AG09319 (cell line): ENCODE data around the gene ZNF525.
"Not testable (repeated sequence)": the region's sequence is repeated elsewhere in the genome, so short reads cannot be mapped to it uniquely, and the experiment has no call there.

Experiments
- DNase-seq: peaks from one replicate; pipeline ENCODE4 v3.0.0-alpha.2; 2010; ENCODE audit warnings: low read depth; ENCODE audit errors: extremely low read depth
- TF ChIP-seq, protein P1 (sequence below): IDR thresholded peaks from 2 replicates; pipeline ENCODE4 v1.5.1; 2011; ENCODE audit warnings: low read depth, mild to moderate bottlenecking, inconsistent platforms, low read length, moderate library complexity

The ZNF525 gene

DNA sequence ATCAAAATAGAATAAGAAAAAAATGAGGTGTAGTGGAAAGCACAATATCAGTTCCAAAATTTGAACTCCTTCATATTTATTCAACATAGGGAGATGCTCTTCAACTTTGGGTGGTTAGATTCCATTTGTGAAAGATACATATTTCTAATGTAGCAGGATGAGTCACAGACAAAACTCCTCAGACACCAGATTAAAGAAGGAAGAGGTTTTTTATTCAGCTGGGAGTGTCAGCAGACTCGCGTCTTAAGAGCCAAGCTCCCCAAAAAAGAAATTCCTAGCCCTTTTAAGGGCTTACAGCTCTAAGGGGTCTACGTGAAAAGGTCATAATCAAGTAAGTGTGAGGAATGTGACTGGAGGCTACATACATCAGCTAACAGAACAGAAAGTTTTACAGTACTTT is 22.7 kb downstream of the ZNF525 start:
- no peak for DNase-seq
- TF ChIP-seq, protein P1, sequence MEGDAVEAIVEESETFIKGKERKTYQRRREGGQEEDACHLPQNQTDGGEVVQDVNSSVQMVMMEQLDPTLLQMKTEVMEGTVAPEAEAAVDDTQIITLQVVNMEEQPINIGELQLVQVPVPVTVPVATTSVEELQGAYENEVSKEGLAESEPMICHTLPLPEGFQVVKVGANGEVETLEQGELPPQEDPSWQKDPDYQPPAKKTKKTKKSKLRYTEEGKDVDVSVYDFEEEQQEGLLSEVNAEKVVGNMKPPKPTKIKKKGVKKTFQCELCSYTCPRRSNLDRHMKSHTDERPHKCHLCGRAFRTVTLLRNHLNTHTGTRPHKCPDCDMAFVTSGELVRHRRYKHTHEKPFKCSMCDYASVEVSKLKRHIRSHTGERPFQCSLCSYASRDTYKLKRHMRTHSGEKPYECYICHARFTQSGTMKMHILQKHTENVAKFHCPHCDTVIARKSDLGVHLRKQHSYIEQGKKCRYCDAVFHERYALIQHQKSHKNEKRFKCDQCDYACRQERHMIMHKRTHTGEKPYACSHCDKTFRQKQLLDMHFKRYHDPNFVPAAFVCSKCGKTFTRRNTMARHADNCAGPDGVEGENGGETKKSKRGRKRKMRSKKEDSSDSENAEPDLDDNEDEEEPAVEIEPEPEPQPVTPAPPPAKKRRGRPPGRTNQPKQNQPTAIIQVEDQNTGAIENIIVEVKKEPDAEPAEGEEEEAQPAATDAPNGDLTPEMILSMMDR, result no peak

DNA sequence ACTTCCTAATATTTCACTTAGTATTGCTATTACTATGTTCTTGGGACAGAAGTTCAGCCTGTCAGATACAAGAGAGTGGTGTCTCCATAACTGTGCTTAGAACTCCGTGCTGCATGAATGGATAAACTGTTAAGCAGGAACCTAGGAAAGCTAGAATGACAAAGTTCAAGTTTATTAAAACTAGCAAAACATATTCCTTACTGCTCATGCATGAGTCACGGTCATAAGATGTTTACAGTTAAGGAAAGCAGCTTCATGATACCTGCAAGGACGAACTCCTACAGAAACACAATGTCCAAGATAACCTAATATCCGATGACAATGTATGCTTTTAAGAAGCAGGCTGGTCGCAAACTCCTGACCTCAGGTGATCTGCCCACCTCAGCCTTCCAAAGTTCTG is 23.4 kb downstream of the ZNF525 start:
- TF ChIP-seq, protein P1, result no peak
- DNase-seq, result no peak

DNA sequence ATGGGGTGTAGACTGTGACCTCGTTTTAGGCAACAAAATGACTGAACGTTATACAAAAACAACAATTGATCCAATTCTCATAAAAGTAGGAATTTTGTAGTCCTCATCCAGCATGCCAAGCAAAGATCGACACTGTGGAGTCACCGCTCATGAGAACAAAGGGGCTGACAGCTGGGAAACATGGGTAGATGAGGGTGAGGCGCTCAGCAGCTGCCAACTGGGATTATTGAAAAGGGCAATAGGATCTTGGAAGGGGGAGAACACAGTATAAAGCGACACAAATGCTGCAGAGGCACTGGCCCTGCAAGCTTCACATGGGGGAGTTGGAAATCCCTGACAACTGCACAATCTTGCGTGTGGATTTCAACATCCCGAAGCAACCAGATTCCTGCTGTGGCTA is 24.1 kb downstream of the ZNF525 start:
- TF ChIP-seq, protein P1, result no peak
- no peak for DNase-seq

DNA sequence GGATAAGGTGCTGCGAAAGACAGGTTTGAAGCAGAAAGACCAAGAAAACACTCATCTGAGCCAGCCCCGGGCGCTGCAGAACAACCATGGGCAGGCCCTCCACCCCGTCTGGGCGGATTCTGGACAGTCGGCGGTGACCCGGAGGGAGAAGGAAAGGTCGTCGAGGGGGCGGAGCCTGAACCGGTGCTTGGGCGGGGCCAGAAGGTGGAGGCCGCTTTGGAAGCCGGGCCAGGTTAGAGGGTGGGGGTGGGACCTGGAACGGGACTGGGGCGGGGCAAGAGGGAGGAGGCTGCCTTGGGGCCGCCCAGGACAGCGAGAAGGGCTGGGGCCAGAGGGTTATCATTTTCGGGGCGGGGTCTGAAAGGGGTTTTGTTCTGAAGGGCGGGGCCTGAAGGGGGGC is 24.5 kb downstream of the ZNF525 start:
- TF ChIP-seq, protein P1, result no peak

DNA sequence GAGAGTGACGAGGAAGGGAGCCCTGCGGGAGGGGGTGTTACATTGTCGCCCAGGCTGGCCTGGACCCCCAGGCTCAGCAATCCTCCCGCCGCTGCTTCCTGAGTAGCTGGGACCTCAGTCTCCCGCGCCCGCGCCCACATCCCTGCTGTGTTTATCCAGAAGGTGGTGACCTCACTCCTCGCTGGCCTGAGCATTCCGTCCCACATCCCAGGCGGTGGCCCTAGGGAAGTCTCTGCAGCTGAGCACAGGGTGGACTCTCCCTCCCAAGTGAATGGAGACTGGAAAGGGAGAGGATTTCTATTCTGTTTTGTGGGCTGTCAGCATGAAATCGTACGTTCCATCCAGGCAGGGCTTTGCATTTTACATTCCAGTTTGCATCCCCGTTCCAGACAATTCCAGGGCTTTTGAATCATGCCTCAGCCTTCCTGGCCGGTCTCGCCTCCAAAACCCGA is 29.0 kb downstream of the ZNF525 start:
- DNase-seq, result peak; percentile 11
- TF ChIP-seq, protein P1, result no peak

More for the DNA sequence above, 24.5 kb downstream of the ZNF525 start:
- DNase-seq, result no peak

DNA sequence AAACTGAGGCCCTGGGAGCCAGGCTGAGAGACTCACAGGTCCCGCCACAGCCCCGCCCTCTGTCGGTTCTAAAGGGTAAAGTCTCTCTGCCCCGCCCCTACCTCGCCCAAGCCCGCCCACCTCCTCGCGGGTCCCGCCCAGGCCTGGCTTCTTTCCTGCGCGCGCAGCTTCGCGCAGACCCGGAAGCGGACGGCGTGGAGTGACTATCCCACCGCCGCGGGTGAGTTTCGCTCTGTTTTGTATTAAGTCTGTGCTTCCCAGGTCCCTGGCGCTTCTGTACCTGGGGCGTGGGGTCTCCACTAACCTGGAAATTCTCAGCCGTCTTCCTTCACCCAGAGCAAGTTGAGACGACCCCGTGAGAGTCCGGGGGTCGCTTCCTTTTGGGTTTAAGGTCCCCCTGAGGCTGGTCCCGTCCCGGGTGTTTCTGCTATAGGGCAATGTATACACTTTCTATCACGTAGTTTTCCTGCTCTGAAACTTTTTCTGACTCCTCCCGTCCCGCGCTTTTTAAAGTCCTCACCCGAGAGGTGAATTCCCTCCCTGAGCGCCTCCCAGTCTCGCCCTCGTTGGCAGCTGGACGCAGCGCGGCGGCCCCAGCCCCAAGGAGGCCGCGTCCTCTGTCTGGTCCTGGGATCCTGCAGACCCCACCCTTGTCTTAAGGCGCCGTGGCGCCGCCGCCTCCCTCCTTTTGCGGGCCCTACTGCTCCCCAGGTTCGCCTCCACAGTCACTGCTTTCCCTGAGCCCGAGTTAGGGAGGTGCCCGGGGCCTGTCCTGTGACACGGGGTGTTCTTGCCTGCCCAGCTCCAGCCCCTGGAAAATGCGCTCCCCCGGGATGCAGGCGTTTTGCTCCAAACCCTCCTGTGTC is 29.7 kb downstream of the ZNF525 start, which contains the start of gene ZNF765:
Gene ZNF765 (plus strand): TSS at position 176 of the 866 bp plus-strand sequence. CDS start 2,867 bp downstream, outside the sequence.
- peak; percentile 79 for DNase-seq
- TF ChIP-seq, protein P1, result peak; percentile 56

DNA sequence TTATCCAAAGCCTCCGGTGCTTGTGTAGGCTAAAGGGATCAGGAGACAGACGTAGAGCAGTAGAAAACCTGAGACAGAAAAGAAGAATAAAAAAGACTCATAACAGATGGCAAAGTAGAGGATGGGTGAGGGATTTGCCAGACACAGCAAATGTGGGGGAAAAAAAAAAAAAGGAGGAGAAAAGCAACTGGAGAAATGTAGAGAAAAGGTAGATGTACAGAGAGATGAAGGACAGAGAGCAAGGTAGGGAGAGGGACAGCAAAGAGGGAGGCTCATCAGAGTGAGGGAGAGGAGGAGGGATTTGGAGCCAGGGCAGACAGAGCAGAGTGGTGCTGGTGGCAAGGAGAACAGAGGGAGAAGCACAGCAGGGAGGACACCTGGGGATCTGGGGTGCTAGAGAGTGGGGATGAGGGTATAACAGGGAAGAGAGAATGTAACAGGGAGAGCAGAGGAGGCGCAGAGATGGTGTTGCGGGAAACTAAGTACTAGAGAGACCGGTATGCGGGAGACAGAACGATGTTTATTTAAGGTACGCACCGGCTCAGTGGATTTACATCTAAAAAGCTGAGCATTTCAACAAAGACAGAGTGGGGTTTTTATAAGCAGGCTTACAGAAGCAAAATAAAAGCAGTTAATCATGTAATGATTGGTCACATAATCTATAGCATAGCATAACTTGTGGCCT is 30.5 kb downstream of the ZNF525 start:
- not testable (repeated sequence) for DNase-seq
